Activated naive CD8-positive, alpha-beta T cell (primary cell): ENCODE results near the gene AP3B2.
A peak's percentile ranks its signal among the peaks of the same experiment; 100 is the strongest.
"Not testable (repeated sequence)": the region's sequence is repeated elsewhere in the genome, so short reads cannot be mapped to it uniquely, and the experiment has no call there.

ENCODE experiments used
- H3K27ac Mint-ChIP-seq: one replicate; pipeline ENCODE4 v1.8.0; 2021; ENCODE audit warnings: mixed read lengths
- H3K27me3 Mint-ChIP-seq: one replicate; pipeline ENCODE4 v1.8.0; 2021; ENCODE audit warnings: mixed read lengths
- H3K36me3 Mint-ChIP-seq: one replicate; pipeline ENCODE4 v1.8.0; 2021; ENCODE audit warnings: mixed read lengths
- H3K4me1 Mint-ChIP-seq: one replicate; pipeline ENCODE4 v1.8.0; 2021; ENCODE audit warnings: low read depth, mixed read lengths
- H3K4me3 Mint-ChIP-seq: one replicate; pipeline ENCODE4 v1.8.0; 2021; ENCODE audit warnings: mild to moderate bottlenecking, mixed read lengths
- H3K9me3 Mint-ChIP-seq: one replicate; pipeline ENCODE4 v1.8.0; 2021; ENCODE audit warnings: low read depth, mixed read lengths

Gene AP3B2

GRCh38 chr15:82714016-82714415, 4.3 kb upstream of the AP3B2 start:
- no peak overlapping the region for H3K4me3 Mint-ChIP-seq
- no peak overlapping the region for H3K27ac Mint-ChIP-seq
- no peaks in the 10 kb centered on the region for H3K9me3 Mint-ChIP-seq

GRCh38 chr15:82712036-82712435, 2.4 kb upstream of the AP3B2 start:
- H3K9me3 Mint-ChIP-seq, result no peaks in the 10 kb centered on the region
- peaks cover 11% of the 10 kb centered on the region for H3K27me3 Mint-ChIP-seq
- no peaks in the 10 kb centered on the region for H3K36me3 Mint-ChIP-seq
- no peaks in the 10 kb centered on the region for H3K4me1 Mint-ChIP-seq
- H3K4me3 Mint-ChIP-seq, result no peak overlapping the region
- no peak overlapping the region for H3K27ac Mint-ChIP-seq

More at GRCh38 chr15:82714016-82714415, 4.3 kb upstream of the AP3B2 start:
- no peaks in the 10 kb centered on the region for H3K4me1 Mint-ChIP-seq
- peaks cover 11% of the 10 kb centered on the region for H3K27me3 Mint-ChIP-seq
- H3K36me3 Mint-ChIP-seq, result peaks cover 4% of the 10 kb centered on the region

GRCh38 chr15:82710926-82711490, 1.3 kb upstream of the AP3B2 start:
- Mint-ChIP-seq H3K9me3 (no peaks in the 10 kb centered on the region), H3K4me1 (no peaks in the 10 kb centered on the region), H3K4me3 (peak overlapping the region; percentile 76), H3K27me3 (peaks cover 11% of the 10 kb centered on the region), H3K36me3 (no peaks in the 10 kb centered on the region), H3K27ac (no peak overlapping the region)

- Mint-ChIP-seq H3K4me3 (peak overlapping the region; percentile 76), H3K27me3 (peaks cover 11% of the 10 kb centered on the region)
Measured at GRCh38 chr15:82710208-82710555, 507 bp upstream of the AP3B2 start.

GRCh38 chr15:82709081-82709420, 624 bp downstream of the AP3B2 start:
- Mint-ChIP-seq H3K36me3 (no peaks in the 10 kb centered on the region), H3K27me3 (peaks cover 10% of the 10 kb centered on the region), H3K9me3 (no peaks in the 10 kb centered on the region), H3K4me1 (no peaks in the 10 kb centered on the region), H3K27ac (no peak overlapping the region), H3K4me3 (no peak overlapping the region)

More at GRCh38 chr15:82710208-82710555, 507 bp upstream of the AP3B2 start:
- Mint-ChIP-seq H3K4me1 (no peaks in the 10 kb centered on the region), H3K27ac (no peak overlapping the region), H3K9me3 (no peaks in the 10 kb centered on the region), H3K36me3 (no peaks in the 10 kb centered on the region)

- not testable (repeated sequence) for H3K4me3 Mint-ChIP-seq, H3K27ac Mint-ChIP-seq, H3K4me1 Mint-ChIP-seq, H3K27me3 Mint-ChIP-seq, H3K36me3 Mint-ChIP-seq, H3K9me3 Mint-ChIP-seq
Measured at GRCh38 chr15:82705856-82706255, 3.8 kb downstream of the AP3B2 start.

- Mint-ChIP-seq H3K4me1 (no peaks in the 10 kb centered on the region), H3K27ac (no peak overlapping the region), H3K36me3 (no peaks in the 10 kb centered on the region), H3K9me3 (no peaks in the 10 kb centered on the region), H3K4me3 (no peak overlapping the region), H3K27me3 (peaks cover 2% of the 10 kb centered on the region)
Measured at GRCh38 chr15:82699726-82700125, 9.9 kb downstream of the AP3B2 start.

GRCh38 chr15:82698711-82699345, 10.8 kb downstream of the AP3B2 start:
- Mint-ChIP-seq H3K4me1 (no peaks in the 10 kb centered on the region), H3K9me3 (no peaks in the 10 kb centered on the region), H3K27me3 (peaks cover 2% of the 10 kb centered on the region), H3K36me3 (no peaks in the 10 kb centered on the region), H3K27ac (no peak overlapping the region), H3K4me3 (no peak overlapping the region)

GRCh38 chr15:82697735-82698407, 11.8 kb downstream of the AP3B2 start:
- H3K27me3 Mint-ChIP-seq, result peaks cover 3% of the 10 kb centered on the region
- no peaks in the 10 kb centered on the region for H3K4me1 Mint-ChIP-seq
- H3K36me3 Mint-ChIP-seq, result no peaks in the 10 kb centered on the region
- no peaks in the 10 kb centered on the region for H3K9me3 Mint-ChIP-seq
- H3K27ac Mint-ChIP-seq, result no peak overlapping the region
- H3K4me3 Mint-ChIP-seq, result no peak overlapping the region

- no peaks in the 10 kb centered on the region for H3K36me3 Mint-ChIP-seq
- peaks cover 2% of the 10 kb centered on the region for H3K27me3 Mint-ChIP-seq
- H3K4me1 Mint-ChIP-seq, result no peaks in the 10 kb centered on the region
- H3K27ac Mint-ChIP-seq, result no peak overlapping the region
- H3K9me3 Mint-ChIP-seq, result no peaks in the 10 kb centered on the region
- no peak overlapping the region for H3K4me3 Mint-ChIP-seq
Measured at GRCh38 chr15:82692171-82692570, 17.5 kb downstream of the AP3B2 start.

- H3K36me3 Mint-ChIP-seq, result no peaks in the 10 kb centered on the region
- H3K4me3 Mint-ChIP-seq, result no peak overlapping the region
- no peaks in the 10 kb centered on the region for H3K9me3 Mint-ChIP-seq
- no peak overlapping the region for H3K27ac Mint-ChIP-seq
- no peaks in the 10 kb centered on the region for H3K4me1 Mint-ChIP-seq
- H3K27me3 Mint-ChIP-seq, result peaks cover 4% of the 10 kb centered on the region
Measured at GRCh38 chr15:82689147-82689546, 20.5 kb downstream of the AP3B2 start.

- Mint-ChIP-seq H3K4me3 (no peak overlapping the region), H3K27me3 (peaks cover 4% of the 10 kb centered on the region), H3K27ac (no peak overlapping the region), H3K4me1 (no peaks in the 10 kb centered on the region), H3K36me3 (no peaks in the 10 kb centered on the region), H3K9me3 (no peaks in the 10 kb centered on the region)
Measured at GRCh38 chr15:82688691-82689090, 21.0 kb downstream of the AP3B2 start.

GRCh38 chr15:82681371-82681770, 28.3 kb downstream of the AP3B2 start:
- H3K9me3 Mint-ChIP-seq, result no peaks in the 10 kb centered on the region
- no peaks in the 10 kb centered on the region for H3K36me3 Mint-ChIP-seq
- peaks cover 13% of the 10 kb centered on the region for H3K4me1 Mint-ChIP-seq
- peak overlapping the region; percentile 89 for H3K4me3 Mint-ChIP-seq
- H3K27me3 Mint-ChIP-seq, result peaks cover 3% of the 10 kb centered on the region
- peak overlapping the region; percentile 72 for H3K27ac Mint-ChIP-seq

GRCh38 chr15:82680200-82681102, 29.2 kb downstream of the AP3B2 start:
- peaks cover 13% of the 10 kb centered on the region for H3K4me1 Mint-ChIP-seq
- no peaks in the 10 kb centered on the region for H3K9me3 Mint-ChIP-seq
- H3K27ac Mint-ChIP-seq, result peak overlapping the region; percentile 72
- H3K36me3 Mint-ChIP-seq, result no peaks in the 10 kb centered on the region
- peaks cover 3% of the 10 kb centered on the region for H3K27me3 Mint-ChIP-seq
- peak overlapping the region; percentile 89 for H3K4me3 Mint-ChIP-seq

- Mint-ChIP-seq H3K27me3 (peaks cover 2% of the 10 kb centered on the region), H3K4me1 (peaks cover 13% of the 10 kb centered on the region), H3K36me3 (no peaks in the 10 kb centered on the region), H3K4me3 (peak overlapping the region; percentile 79), H3K9me3 (no peaks in the 10 kb centered on the region), H3K27ac (no peak overlapping the region)
Measured at GRCh38 chr15:82679626-82680199, 30.0 kb downstream of the AP3B2 start.
